GM19463 (cell line): Measurements from ENCODE around the gene GBP5.
"Not testable (repeated sequence)": the region's sequence is repeated elsewhere in the genome, so short reads cannot be mapped to it uniquely, and the experiment has no call there.

Source experiments
- ATAC-seq: cut with Tn5 transposase; IDR thresholded peaks from one replicate; pipeline ENCODE4 v1.9.1; 2021; ENCODE audit warnings: mild to moderate bottlenecking, moderate library complexity; ENCODE audit not compliant: unreplicated experiment

GBP5 gene

GRCh38 chr1:89284078-89284763, 11.6 kb upstream of the GBP5 start:
- not testable (repeated sequence) for ATAC-seq

GRCh38 chr1:89280766-89281165, 8.1 kb upstream of the GBP5 start:
- ATAC-seq, result no peak

GRCh38 chr1:89279011-89279466, 6.4 kb upstream of the GBP5 start:
- ATAC-seq, result no peak

- ATAC-seq, result no peak
Observed at GRCh38 chr1:89277725-89278124, 5.1 kb upstream of the GBP5 start.

- no peak for ATAC-seq
Observed at GRCh38 chr1:89276690-89277089, 4.0 kb upstream of the GBP5 start.

- no peak for ATAC-seq
Observed at GRCh38 chr1:89274411-89274857, 1.8 kb upstream of the GBP5 start.

GRCh38 chr1:89273324-89273778, 691 bp upstream of the GBP5 start:
- ATAC-seq, result no peak

DNA sequence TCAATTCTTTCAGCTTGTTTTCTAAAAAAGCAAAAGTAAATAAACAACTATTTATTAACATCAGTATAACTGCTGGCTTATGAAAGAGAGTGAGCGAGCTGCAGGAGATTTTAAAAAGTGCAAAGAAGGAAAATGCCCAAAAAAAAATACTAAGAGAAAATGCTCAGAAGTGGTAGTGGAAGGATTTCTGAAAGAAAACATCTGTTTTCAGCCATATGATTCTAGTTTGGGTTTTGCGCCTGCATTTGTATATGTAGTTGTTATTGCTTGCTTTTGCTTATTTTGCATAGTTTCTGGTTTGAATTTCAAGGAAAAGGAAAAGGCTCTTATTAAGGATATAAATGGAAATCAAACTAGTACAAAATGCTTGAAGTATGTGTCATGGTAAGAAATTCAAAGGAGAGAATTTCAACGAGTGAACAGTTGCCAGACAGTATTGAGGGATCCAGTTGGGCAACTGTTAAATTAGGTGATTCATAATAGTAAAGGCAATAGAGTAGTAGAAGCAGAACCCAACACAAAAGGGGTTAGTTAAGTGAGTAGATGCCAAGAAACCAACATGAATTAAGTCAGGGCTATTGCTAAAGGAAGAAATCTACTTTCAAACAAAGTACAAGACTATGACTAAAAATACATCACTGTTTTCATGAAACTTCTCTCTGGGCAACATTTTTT, 1.2 kb downstream of the GBP5 start:
- no peak for ATAC-seq

DNA sequence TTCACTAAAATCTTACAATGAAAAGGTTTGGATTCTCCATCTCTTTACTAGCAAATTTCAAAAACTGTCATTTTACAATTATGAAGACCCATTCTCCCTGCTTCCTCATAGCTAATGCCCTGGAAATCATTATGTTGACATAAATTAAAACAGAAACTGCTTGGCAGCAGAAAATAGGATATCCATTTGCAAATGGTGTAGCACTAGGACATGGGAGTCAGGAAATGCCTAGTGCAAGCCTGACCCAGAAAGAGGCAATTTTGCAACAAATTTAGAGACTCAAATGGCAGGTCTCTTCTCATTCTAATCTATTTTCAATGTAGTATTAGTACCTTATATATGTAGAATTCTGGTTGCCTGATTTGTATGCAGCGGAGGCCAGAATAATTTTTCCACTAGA, 2.2 kb downstream of the GBP5 start:
- ATAC-seq, result no peak

DNA sequence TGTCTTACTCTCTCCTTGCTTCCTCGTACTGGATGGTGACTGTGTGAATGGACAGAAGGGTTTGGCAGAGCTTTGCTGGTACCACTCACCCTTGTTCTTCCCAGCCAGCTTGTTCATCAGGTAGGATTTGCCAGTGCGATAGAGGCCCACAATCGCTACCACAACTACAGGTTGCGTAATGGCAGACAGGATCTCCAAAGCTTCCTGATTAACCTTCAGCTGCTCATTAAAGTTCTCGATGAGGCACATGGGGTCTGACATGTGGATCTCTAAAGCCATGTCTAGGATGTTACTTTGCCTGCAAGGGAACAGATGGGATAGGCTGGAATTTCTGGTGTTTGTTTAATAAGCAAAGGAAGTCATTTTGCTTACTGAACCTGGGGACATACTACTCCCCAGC, 3.4 kb downstream of the GBP5 start:
- no peak for ATAC-seq

DNA sequence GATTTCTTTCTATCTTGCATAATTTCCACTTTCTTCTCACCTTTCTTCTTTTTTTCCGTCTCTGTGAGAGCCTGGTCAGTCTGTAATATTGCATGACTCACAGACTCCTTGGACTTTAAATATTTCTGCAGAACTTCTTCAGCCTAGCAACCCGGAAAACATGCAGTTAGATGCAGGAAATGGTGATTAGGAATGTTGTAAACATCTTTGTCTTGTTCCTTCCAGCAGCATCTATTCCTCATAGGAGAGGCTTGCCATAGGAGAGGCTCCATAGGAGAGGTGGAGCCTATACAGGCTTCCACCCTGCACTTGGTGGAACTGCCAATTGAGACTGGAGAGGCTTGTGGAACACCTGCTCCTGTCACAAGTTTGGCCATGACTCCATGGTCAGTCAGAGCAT, 10.0 kb downstream of the GBP5 start:
- no peak for ATAC-seq

GRCh38 chr1:89261926-89262515, 10.6 kb downstream of the GBP5 start:
- ATAC-seq, result no peak

GRCh38 chr1:89260566-89261255, 11.9 kb downstream of the GBP5 start:
- no peak for ATAC-seq

- no peak for ATAC-seq
Observed at GRCh38 chr1:89260042-89260441, 12.6 kb downstream of the GBP5 start.

DNA sequence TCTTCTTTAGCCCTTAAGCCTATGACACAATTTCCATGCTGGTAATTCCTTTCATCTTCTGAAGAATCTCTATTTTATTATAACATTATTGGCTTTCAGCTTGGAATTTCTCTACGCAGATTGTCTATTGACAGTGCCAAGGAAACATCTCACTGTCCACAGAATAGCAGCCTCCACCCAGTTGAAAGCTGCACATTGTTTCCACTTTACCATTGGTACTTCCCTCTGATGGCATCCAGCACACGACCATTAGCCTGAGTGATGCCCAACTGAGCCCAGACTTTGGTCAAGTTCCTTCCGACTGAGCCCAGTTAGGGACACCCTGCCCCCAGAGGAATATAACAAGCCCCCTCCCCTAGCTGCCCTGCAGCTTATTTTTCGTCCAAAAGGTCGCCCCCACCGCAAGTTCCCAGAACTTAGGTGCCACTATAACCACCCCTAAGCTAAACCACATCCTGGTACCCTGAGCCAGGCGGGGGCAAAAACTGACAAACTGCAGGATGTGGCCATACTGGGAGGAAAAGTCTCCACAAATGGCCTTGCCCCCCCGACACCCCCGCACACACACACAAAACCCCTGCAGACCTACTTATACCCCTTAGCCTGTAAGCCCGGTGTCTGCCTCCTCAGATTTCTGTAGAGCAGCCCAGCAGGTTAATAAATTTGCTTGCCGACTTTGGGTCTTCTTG, 13.2 kb downstream of the GBP5 start:
- no peak for ATAC-seq

DNA sequence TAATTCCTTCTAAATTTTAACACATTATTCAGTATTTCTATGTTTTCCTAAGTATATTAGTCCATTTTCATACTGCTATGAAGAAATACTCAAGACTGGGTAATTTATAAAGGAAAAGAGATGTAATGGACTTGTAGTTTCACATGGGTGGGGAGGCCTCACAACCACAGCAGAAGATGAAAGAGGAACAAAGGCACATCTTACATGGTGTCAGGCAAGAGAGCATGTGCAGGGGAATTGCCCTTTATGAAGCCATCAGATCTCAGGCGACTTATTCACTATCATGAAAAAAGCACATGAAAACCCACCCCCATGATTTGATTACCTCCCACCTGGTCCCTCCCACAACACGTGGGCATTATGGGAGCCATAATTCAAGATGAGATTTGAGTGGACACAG, 15.6 kb downstream of the GBP5 start:
- no peak for ATAC-seq

DNA sequence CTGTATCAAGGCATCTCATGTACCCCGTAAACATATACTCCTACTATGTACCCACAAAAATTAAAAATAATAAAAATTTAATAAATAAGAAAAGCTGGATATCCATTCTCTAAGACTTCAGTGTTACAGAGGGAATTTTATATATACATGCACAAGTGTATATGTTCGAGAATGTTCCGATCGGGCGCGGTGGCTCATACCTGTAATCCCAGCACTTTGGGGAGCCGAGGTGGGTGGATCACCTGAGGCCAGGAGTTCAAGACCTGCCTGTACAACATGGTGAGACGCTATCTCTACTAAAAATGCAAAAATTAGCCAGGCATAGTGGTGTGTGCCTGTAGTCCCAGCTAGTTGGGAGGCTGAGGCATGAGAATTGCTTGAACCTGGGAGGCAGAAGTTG, 17.1 kb downstream of the GBP5 start:
- not testable (repeated sequence) for ATAC-seq

DNA sequence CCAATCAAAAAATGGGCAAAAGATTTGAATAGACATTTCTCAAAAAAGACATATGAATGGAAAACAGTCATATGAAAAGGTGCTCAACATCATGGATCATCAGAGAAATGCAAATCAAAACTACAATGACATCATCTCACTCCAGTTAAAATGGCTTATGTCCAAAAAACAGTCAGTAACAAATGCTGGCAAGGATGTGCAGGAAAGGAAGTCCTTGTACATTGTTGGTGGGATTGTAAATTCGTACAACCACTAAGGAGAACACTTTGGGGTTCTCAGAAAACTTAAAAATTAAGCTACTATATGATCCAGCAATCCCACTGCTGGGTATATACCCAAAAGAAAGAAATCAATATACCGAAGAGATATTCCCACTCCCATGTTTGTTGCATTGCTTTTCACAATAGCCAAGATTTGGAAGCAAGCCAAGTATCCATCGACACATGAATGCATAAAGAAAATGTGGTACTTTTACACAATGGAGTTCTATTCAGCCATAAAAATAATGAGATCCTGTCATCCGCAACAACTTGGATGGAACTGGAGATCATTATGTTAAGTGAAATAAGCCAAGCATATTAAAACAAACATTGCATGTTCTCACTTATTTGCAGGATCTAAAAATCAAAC, 17.9 kb downstream of the GBP5 start:
- no peak for ATAC-seq

DNA sequence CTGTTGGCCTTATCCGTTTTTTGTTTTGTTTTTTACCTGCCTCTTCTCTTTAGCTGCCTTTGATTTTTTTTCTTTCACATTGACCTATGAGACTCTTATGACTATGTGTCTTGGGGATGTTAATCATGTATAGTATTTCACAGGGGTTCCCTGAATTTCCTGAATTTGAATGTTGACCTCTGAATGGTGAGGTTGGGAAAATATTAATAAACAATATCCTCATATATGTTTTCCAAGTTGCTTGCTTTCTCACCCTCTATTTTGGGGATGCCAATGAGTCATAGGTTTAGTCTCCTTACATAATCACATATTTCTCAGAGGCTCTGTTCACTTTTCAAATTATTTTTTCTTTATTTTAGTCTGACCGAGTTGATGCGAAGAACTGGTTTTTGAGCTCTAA, 29.6 kb downstream of the GBP5 start:
- no peak for ATAC-seq
